Measurements from ENCODE around the gene GUCY2D.
"Not testable (repeated sequence)": the region's sequence is repeated elsewhere in the genome, so short reads cannot be mapped to it uniquely, and the experiment has no call there.

The GUCY2D gene

DNA sequence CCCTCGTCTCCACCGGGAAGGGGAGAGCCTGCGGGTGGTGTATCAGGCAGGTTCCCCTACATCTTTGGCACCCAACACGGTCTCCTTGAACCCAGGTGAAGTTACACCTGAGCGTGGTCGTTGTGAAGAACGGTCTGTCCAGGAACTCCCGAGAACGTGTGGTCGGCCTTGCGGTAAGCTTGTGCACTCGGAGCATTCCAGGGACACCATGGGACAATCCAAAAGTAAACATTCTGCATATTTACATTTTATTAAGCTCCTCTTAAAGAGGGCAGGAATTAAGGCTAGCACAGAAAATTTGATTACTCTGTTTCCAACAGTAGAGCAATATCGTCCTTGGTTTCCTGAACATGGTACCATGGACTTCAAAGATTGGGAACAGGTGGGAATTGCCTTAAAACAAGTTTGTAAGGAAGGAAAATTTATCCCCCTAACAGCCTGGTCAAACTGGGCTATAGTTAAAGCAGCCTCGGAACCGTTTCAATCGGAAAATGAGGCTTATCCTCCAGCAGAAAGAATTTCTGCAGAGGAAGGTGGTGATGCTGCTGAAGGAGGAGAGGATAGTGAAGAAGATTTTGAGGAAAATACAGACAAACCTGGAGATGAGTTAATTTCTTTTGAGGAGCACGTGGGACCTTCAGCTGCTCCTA is 54.7 kb downstream of the GUCY2D start:
- ChIA-PET CTCF (interaction anchor here (1.0 to 3.0 kb wide), 10 partner anchors 14 to 322 kb away, joined by 4 to 28 read pairs (median 7); partner anchors contain the start of gene RNF227), POLR2A (interaction anchor here (0.9 to 1.4 kb wide), 4 partner anchors 100 to 326 kb away, joined by 3 to 6 read pairs (median 4); partner anchors contain the start of gene NAA38)
- no peak for TF ChIP-seq ZNF384 (IDR thresholded peaks at IDR 0.05)
- TF ChIP-seq ELF4 (IDR thresholded peaks at IDR 0.05), result no peak
- TF ChIP-seq FOXK2 (IDR thresholded peaks at IDR 0.05), result no peak
- no peak for TF ChIP-seq SP1 (IDR thresholded peaks at IDR 0.05)
- TF ChIP-seq LEF1 (IDR thresholded peaks at IDR 0.05; ENCODE audit: borderline replicate concordance), result no peak
- TF ChIP-seq FOXM1 (IDR thresholded peaks at IDR 0.05; ENCODE audit: borderline replicate concordance), result no peak
- TF ChIP-seq L3MBTL2 (conservative IDR thresholded peaks at IDR 0.05), result no peak
- DNase-seq (ENCODE audit: extremely low spot score), result no peak

DNA sequence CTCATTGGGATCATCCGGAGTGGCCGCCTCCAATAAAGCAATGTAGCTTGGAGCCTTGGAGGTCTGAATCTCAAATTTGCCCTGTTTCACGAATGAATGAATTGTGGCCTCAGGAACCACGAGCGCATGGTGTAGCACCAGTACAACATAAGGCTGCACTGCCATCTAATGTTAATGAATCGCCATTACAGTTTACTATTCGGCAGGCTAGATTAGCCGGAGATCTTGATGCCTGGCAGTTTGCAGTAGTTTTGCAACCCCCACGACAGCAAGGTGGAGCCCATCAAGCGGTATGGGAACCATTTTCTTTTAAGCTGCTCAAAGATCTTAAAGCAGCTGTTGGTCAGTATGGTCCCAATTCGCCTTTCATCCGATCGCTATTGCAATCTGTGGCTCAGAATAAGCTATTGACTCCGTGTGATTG is 55.3 kb downstream of the GUCY2D start:
- TF ChIP-seq SP1 (IDR thresholded peaks at IDR 0.05) (no peak), L3MBTL2 (conservative IDR thresholded peaks at IDR 0.05) (0 out of 2 replicates have a peak, but pooled peaks have one; percentile 8)
- ChIA-PET POLR2A (interaction anchor here (0.9 to 1.4 kb wide), 4 partner anchors 99 to 326 kb away, joined by 3 to 6 read pairs (median 4); partner anchors contain the start of gene NAA38), CTCF (interaction anchor here (0.6 to 3.0 kb wide), 14 partner anchors 13 to 322 kb away, joined by 3 to 28 read pairs (median 6); partner anchors contain the start of gene RNF227)
- DNase-seq (ENCODE audit: extremely low spot score), result peak; percentile 80

DNA sequence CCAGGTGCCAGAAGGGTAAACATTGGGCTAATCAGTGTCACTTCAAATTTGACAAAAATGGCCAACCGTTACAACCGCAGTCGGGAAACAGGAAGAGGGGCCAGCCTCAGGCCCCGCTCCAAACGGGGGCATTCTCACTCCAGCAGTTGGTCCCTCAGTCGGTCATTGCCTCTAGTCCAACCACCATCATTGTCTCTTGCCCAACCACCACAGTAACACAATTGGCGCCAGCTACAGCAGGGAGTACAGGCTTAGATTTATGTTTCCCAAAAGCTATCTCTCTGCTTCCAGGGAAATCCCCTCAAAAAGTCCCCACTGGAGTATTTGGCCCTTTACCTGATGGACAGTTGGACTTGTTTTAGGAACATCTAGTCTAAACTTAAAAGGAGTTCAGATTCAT is 56.7 kb downstream of the GUCY2D start:
- TF ChIP-seq LEF1 (IDR thresholded peaks at IDR 0.05; ENCODE audit: borderline replicate concordance) (no peak), BHLHE40 (IDR thresholded peaks at IDR 0.05; ENCODE audit: borderline replicate concordance) (no peak), SP1 (IDR thresholded peaks at IDR 0.05) (no peak), FOXA1 (IDR thresholded peaks at IDR 0.05) (no peak), NFRKB (IDR thresholded peaks at IDR 0.05) (no peak), ELF4 (IDR thresholded peaks at IDR 0.05) (no peak), ZNF384 (IDR thresholded peaks at IDR 0.05) (no peak), HDGF (IDR thresholded peaks at IDR 0.05; ENCODE audit: borderline replicate concordance) (no peak), TARDBP (IDR thresholded peaks at IDR 0.05) (no peak), CTBP1 (IDR thresholded peaks at IDR 0.05; ENCODE audit: borderline replicate concordance) (no peak)
- TF ChIP-seq, protein P1, sequence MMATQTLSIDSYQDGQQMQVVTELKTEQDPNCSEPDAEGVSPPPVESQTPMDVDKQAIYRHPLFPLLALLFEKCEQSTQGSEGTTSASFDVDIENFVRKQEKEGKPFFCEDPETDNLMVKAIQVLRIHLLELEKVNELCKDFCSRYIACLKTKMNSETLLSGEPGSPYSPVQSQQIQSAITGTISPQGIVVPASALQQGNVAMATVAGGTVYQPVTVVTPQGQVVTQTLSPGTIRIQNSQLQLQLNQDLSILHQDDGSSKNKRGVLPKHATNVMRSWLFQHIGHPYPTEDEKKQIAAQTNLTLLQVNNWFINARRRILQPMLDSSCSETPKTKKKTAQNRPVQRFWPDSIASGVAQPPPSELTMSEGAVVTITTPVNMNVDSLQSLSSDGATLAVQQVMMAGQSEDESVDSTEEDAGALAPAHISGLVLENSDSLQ (IDR thresholded peaks at IDR 0.05), result no peak
- DNase-seq (ENCODE audit: extremely low spot score), result no peak
- ChIA-PET POLR2A (no interaction called here), CTCF (interaction anchor here (1.6 to 3.0 kb wide), 3 partner anchors 20 to 69 kb away, joined by 4 to 28 read pairs (median 9); no protein-coding TSS in a partner anchor)

DNA sequence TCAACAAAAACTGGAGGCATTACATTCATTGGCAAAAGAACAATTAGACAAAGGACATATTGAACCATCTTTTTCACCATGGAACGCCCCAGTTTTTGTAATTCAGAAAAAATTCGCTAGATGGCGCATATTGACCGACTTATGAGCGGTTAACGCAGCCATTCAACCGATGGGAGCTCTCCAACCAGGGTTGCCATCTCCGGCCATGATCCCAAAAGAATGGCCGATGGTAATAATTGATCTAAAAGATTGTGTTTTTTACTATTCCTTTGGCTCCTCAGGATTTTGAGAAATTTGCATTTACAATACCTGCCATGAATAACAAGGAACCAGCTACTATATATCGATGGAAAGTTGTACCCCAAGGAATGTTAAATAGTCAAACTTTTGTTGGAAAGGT is 57.9 kb downstream of the GUCY2D start:
- POLR2A ChIA-PET, result interaction anchor here (0.6 to 1.9 kb wide), 5 partner anchors 19 to 149 kb away, joined by 3 to 4 read pairs (median 3); partner anchors contain the start of gene TMEM107
- peak; percentile 79 for DNase-seq (ENCODE audit: extremely low spot score)
- CTCF ChIA-PET, result interaction anchor here (0.6 to 4.1 kb wide), 19 partner anchors 9 to 835 kb away, joined by 3 to 24 read pairs (median 4); partner anchors contain the start of gene ALOXE3
- no peak for TF ChIP-seq FOXA1 (IDR thresholded peaks at IDR 0.05)
- no peak for TF ChIP-seq LEF1 (IDR thresholded peaks at IDR 0.05; ENCODE audit: borderline replicate concordance)
- no peak for TF ChIP-seq FOXK2 (IDR thresholded peaks at IDR 0.05)
- TF ChIP-seq SUZ12 (IDR thresholded peaks at IDR 0.05), result no peak
- no peak for TF ChIP-seq ARNT (IDR thresholded peaks at IDR 0.05)
- no peak for TF ChIP-seq L3MBTL2 (conservative IDR thresholded peaks at IDR 0.05)
- no peak for TF ChIP-seq BHLHE40 (IDR thresholded peaks at IDR 0.05; ENCODE audit: borderline replicate concordance)
- TF ChIP-seq ELF4 (IDR thresholded peaks at IDR 0.05), result no peak
- TF ChIP-seq HDGF (IDR thresholded peaks at IDR 0.05; ENCODE audit: borderline replicate concordance), result no peak
- TF ChIP-seq, protein P1 (IDR thresholded peaks at IDR 0.05), result no peak
- no peak for TF ChIP-seq NFRKB (IDR thresholded peaks at IDR 0.05)
- TF ChIP-seq SP1 (IDR thresholded peaks at IDR 0.05), result no peak
- no peak for TF ChIP-seq ZNF384 (IDR thresholded peaks at IDR 0.05)
- TF ChIP-seq FOXM1 (IDR thresholded peaks at IDR 0.05; ENCODE audit: borderline replicate concordance), result no peak
- TF ChIP-seq CTBP1 (IDR thresholded peaks at IDR 0.05; ENCODE audit: borderline replicate concordance), result no peak
- no peak for TF ChIP-seq TARDBP (IDR thresholded peaks at IDR 0.05)

DNA sequence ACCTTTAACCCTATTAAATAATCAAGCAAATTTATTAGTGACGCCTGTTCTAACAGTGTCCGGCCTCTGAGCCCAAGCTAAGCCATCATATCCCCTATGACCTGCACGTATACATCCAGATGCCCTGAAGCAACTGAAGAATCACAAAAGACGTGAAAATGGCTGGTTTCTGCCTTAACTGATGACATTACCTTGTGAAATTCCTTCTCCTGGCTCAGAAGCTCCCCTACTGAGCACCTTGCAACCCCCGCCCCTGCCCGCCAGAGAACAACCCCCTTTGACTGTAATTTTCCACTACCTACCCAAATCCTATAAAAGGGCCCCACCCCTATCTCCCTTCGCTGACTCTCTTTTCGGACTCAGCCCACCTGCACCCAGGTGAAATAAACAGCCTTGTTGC is 59.4 kb downstream of the GUCY2D start:
- ChIA-PET CTCF (interaction anchor here (0.7 to 4.1 kb wide), 7 partner anchors 9 to 72 kb away, joined by 3 to 24 read pairs (median 5); partner anchors contain the start of gene ALOX12B), POLR2A (interaction anchor here (0.8 to 1.9 kb wide), 6 partner anchors 11 to 95 kb away, joined by 3 to 5 read pairs (median 4); partner anchors contain the start of gene PER1)
- DNase-seq (ENCODE audit: extremely low spot score), result not testable (repeated sequence)

DNA sequence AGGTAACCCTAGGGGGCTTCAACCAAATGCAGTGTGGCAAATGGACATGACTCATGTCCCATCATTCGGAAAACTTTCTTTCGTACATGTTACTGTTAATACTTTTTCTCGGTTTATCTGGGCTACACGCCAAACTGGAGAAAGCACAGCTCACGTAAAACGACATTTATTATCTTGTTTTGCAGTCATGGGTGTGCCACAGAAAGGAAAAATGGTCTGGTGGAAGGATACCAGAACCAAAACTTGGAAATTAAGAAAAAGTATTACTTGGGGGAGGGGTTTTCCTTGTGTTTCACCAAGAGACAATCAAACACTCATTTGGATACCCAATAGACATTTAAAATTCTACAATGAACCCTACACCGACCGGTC is 60.0 kb downstream of the GUCY2D start:
- CTCF ChIA-PET, result interaction anchor here (0.6 to 4.1 kb wide), 8 partner anchors 9 to 518 kb away, joined by 3 to 24 read pairs (median 5); partner anchors contain the start of gene ALOX12B
- no peak for DNase-seq (ENCODE audit: extremely low spot score)
- TF ChIP-seq ZNF384 (IDR thresholded peaks at IDR 0.05) (no peak), SUZ12 (IDR thresholded peaks at IDR 0.05) (no peak)
- POLR2A ChIA-PET, result interaction anchor here (0.8 to 1.3 kb wide), 5 partner anchors 11 to 94 kb away, joined by 3 to 5 read pairs (median 4); partner anchors contain the start of gene PER1
